Muscle of back (tissue), 11 donors: ENCODE results near the gene TNNI2. TPM values are rescaled to one million over a fixed set of nuclear protein-coding genes. Genes with fewer than 3 reads are reported as not detected.

Source experiments
- DNase-seq, 3 donors: peaks; one replicate each; pipeline versions ENCODE4 v3.0.0 to v3.0.0-alpha.2; 2013
- polyA plus RNA-seq, 10 donors: library from polyadenylated mRNA; unstranded; fragments of 120-200 nt; gene quantifications; one replicate each; pipeline ENCODE4 v1.2.1, GENCODE V29; 2013; ENCODE audit not compliant: insufficient read length in 10 of 10

The TNNI2 gene
- polyA plus RNA-seq, 10 donors = 1,680 to 3,659 (median 2,733) TPM

GRCh38 chr11:1832211-1832919 is 6.4 kb upstream of the TNNI2 start:
- peak in 1 of 3 donors; percentile 64 for DNase-seq

- peak in 1 of 3 donors; percentile 61 for DNase-seq
Observed at GRCh38 chr11:1832920-1833295, 5.9 kb upstream of the TNNI2 start.

GRCh38 chr11:1834062-1834610 is 4.6 kb upstream of the TNNI2 start:
- DNase-seq = no peak

- DNase-seq = no peak
Observed at GRCh38 chr11:1834779-1835670, 3.8 kb upstream of the TNNI2 start, which contains the start of gene SYT8. Gene SYT8 (plus strand): TSS chr11:1834990. CDS start chr11:1835106, 116 bp downstream.

- DNase-seq = no peak
Observed at GRCh38 chr11:1835671-1836010, 3.1 kb upstream of the TNNI2 start.

- DNase-seq = no peak
Observed at GRCh38 chr11:1836011-1836945, 2.5 kb upstream of the TNNI2 start.

- DNase-seq = peak; percentile 60 to 92 (median 86)
Observed at GRCh38 chr11:1837171-1838076, 1.4 kb upstream of the TNNI2 start.

GRCh38 chr11:1838077-1838425 is 730 bp upstream of the TNNI2 start:
- DNase-seq = no peak

- DNase-seq = peak in 1 of 3 donors; percentile 54
Observed at GRCh38 chr11:1839204-1839923, 583 bp downstream of the TNNI2 start.

- no peak for DNase-seq
Observed at GRCh38 chr11:1839924-1840779, 1.4 kb downstream of the TNNI2 start.

- no peak for DNase-seq
Observed at GRCh38 chr11:1840780-1841480, 2.1 kb downstream of the TNNI2 start.

- DNase-seq = no peak
Observed at GRCh38 chr11:1841511-1842148, 2.8 kb downstream of the TNNI2 start.

- DNase-seq = no peak
Observed at GRCh38 chr11:1842149-1843097, 3.6 kb downstream of the TNNI2 start.

GRCh38 chr11:1843098-1843473 is 4.3 kb downstream of the TNNI2 start:
- DNase-seq = no peak

- no peak for DNase-seq
Observed at GRCh38 chr11:1843796-1844195, 5.0 kb downstream of the TNNI2 start.
